ENCODE results near the gene KIR2DL1.

Gene KIR2DL1

GRCh38 chr19:54727562-54727961 lies 42.0 kb upstream of the KIR2DL1 start:
- Histone ChIP-seq H2BK5ac (ENCODE audit: low read depth, low read length, poor library complexity, severe bottlenecking) (no peak overlapping the region), H3K18ac (ENCODE audit: low read depth in 1 of 2, low read length in 2 of 2) (no peak overlapping the region), H3K4me3 (ENCODE audit: insufficient read depth in 1 of 2, low read depth in 1 of 2, low read length in 2 of 2) (no peak overlapping the region), H2BK120ac (ENCODE audit: low read depth, low read length) (no peak overlapping the region), H3K4me1 (ENCODE audit: control insufficient read depth, insufficient read depth, low read depth, low read length) (no peaks in the 10 kb centered on the region), H3K4me2 (ENCODE audit: low read length, poor library complexity, severe bottlenecking) (no peak overlapping the region), H2BK15ac (ENCODE audit: low read depth, poor library complexity, severe bottlenecking) (no peak overlapping the region), H3K9ac (ENCODE audit: low read length) (no peak overlapping the region), H3K14ac (ENCODE audit: low read length in 2 of 2) (no peak overlapping the region), H3K27ac (ENCODE audit: low read length, poor library complexity, severe bottlenecking) (no peak overlapping the region), H3K27me3 (ENCODE audit: control insufficient read depth in 1 of 2, insufficient read depth in 1 of 2, low read length in 2 of 2) (no peaks in the 10 kb centered on the region), H3K23ac (ENCODE audit: low read length in 2 of 2) (no peak overlapping the region), H3K9me3 (ENCODE audit: control insufficient read depth, low read length) (peaks cover 22% of the 10 kb centered on the region), H3K4ac (ENCODE audit: low read depth in 1 of 2, low read length in 2 of 2) (no peak overlapping the region), H3K36me3 (ENCODE audit: control insufficient read depth in 1 of 2, insufficient read depth in 2 of 2, low read depth in 1 of 2, low read length in 2 of 2) (no peaks in the 10 kb centered on the region), H2AK5ac (ENCODE audit: low read length, severe bottlenecking) (no peak overlapping the region), H4K91ac (ENCODE audit: low read length) (no peak overlapping the region), H4K8ac (ENCODE audit: low read length) (no peak overlapping the region), H2AFZ (ENCODE audit: low read depth, low read length) (no peak overlapping the region), H2BK12ac (ENCODE audit: low read length in 2 of 2) (no peak overlapping the region), H3K79me1 (replicated peaks; ENCODE audit: low read length, poor library complexity, severe bottlenecking) (no peaks in the 10 kb centered on the region)
- no peak for DNase-seq
- 65% methylated on average over 10 of the region's 10 CpGs for WGBS

- 61% methylated on average over 3 of the region's 3 CpGs for WGBS
- Histone ChIP-seq H2BK5ac (ENCODE audit: low read depth, low read length, poor library complexity, severe bottlenecking) (no peak overlapping the region), H3K79me1 (replicated peaks; ENCODE audit: low read length, poor library complexity, severe bottlenecking) (no peaks in the 10 kb centered on the region), H2BK120ac (ENCODE audit: low read depth, low read length) (no peak overlapping the region), H3K4ac (ENCODE audit: low read depth in 1 of 2, low read length in 2 of 2) (no peak overlapping the region), H2BK12ac (ENCODE audit: low read length in 2 of 2) (no peak overlapping the region), H3K27me3 (ENCODE audit: control insufficient read depth in 1 of 2, insufficient read depth in 1 of 2, low read length in 2 of 2) (no peaks in the 10 kb centered on the region), H2AK5ac (ENCODE audit: low read length, severe bottlenecking) (no peak overlapping the region), H2BK15ac (ENCODE audit: low read depth, poor library complexity, severe bottlenecking) (no peak overlapping the region), H3K14ac (ENCODE audit: low read length in 2 of 2) (no peak overlapping the region), H3K18ac (ENCODE audit: low read depth in 1 of 2, low read length in 2 of 2) (no peak overlapping the region), H3K9me3 (ENCODE audit: control insufficient read depth, low read length) (peaks cover 22% of the 10 kb centered on the region), H4K91ac (ENCODE audit: low read length) (no peak overlapping the region), H3K23ac (ENCODE audit: low read length in 2 of 2) (no peak overlapping the region), H3K4me1 (ENCODE audit: control insufficient read depth, insufficient read depth, low read depth, low read length) (no peaks in the 10 kb centered on the region), H3K36me3 (ENCODE audit: control insufficient read depth in 1 of 2, insufficient read depth in 2 of 2, low read depth in 1 of 2, low read length in 2 of 2) (no peaks in the 10 kb centered on the region), H4K8ac (ENCODE audit: low read length) (no peak overlapping the region), H3K4me3 (ENCODE audit: insufficient read depth in 1 of 2, low read depth in 1 of 2, low read length in 2 of 2) (no peak overlapping the region), H3K9ac (ENCODE audit: low read length) (no peak overlapping the region), H3K4me2 (ENCODE audit: low read length, poor library complexity, severe bottlenecking) (no peak overlapping the region), H2AFZ (ENCODE audit: low read depth, low read length) (no peak overlapping the region), H3K27ac (ENCODE audit: low read length, poor library complexity, severe bottlenecking) (no peak overlapping the region)
- no peak for DNase-seq
These were observed 41.4 kb upstream of the KIR2DL1 start for GRCh38 chr19:54728167-54728566.

DNA sequence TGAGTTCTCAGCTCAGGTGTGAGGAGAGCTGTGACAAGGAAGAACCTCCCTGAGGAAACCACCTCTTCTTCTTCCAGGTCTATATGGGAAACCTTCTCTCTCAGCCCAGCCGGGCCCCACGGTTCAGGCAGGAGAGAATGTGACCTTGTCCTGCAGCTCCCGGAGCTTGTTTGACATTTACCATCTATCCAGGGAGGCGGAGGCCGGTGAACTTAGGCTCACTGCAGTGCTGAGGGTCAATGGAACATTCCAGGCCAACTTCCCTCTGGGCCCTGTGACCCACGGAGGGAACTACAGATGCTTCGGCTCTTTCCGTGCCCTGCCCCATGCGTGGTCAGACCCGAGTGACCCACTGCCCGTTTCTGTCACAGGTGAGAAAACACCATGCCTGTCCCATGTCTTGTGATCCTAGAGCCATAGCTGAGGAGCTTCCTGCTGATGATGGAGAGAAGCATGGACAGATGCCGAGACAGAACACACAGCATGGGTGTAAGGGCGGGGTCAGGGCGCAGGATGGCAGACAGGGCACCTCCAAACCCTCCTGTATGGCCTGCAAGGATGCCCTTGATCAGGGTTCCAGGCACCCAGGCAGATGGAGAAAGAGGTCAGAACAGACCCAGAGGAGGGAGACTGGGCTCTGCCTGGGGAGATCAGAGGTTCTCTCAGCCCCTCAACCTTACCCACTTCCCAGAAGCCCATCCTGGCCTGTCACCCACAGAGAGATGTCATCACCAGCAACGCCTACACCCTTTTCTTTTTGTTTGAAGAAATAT lies 40.0 kb upstream of the KIR2DL1 start:
- Histone ChIP-seq H2BK15ac (ENCODE audit: low read depth, poor library complexity, severe bottlenecking) (no peak overlapping the region), H2BK5ac (ENCODE audit: low read depth, low read length, poor library complexity, severe bottlenecking) (no peak overlapping the region), H3K4me2 (ENCODE audit: low read length, poor library complexity, severe bottlenecking) (no peak overlapping the region), H2BK12ac (ENCODE audit: low read length in 2 of 2) (no peak overlapping the region), H2BK120ac (ENCODE audit: low read depth, low read length) (no peak overlapping the region), H3K23ac (ENCODE audit: low read length in 2 of 2) (no peak overlapping the region), H3K4me3 (ENCODE audit: insufficient read depth in 1 of 2, low read depth in 1 of 2, low read length in 2 of 2) (no peak overlapping the region), H4K8ac (ENCODE audit: low read length) (no peak overlapping the region), H3K18ac (ENCODE audit: low read depth in 1 of 2, low read length in 2 of 2) (no peak overlapping the region), H3K4me1 (ENCODE audit: control insufficient read depth, insufficient read depth, low read depth, low read length) (no peaks in the 10 kb centered on the region), H3K9me3 (ENCODE audit: control insufficient read depth, low read length) (peaks cover 17% of the 10 kb centered on the region), H3K79me1 (replicated peaks; ENCODE audit: low read length, poor library complexity, severe bottlenecking) (no peaks in the 10 kb centered on the region), H4K91ac (ENCODE audit: low read length) (no peak overlapping the region), H2AFZ (ENCODE audit: low read depth, low read length) (no peak overlapping the region), H3K36me3 (ENCODE audit: control insufficient read depth in 1 of 2, insufficient read depth in 2 of 2, low read depth in 1 of 2, low read length in 2 of 2) (no peaks in the 10 kb centered on the region), H3K14ac (ENCODE audit: low read length in 2 of 2) (no peak overlapping the region), H2AK5ac (ENCODE audit: low read length, severe bottlenecking) (no peak overlapping the region), H3K9ac (ENCODE audit: low read length) (no peak overlapping the region), H3K27me3 (ENCODE audit: control insufficient read depth in 1 of 2, insufficient read depth in 1 of 2, low read length in 2 of 2) (no peaks in the 10 kb centered on the region), H3K27ac (ENCODE audit: low read length, poor library complexity, severe bottlenecking) (no peak overlapping the region), H3K4ac (ENCODE audit: low read depth in 1 of 2, low read length in 2 of 2) (no peak overlapping the region)
- no peak for DNase-seq
- WGBS = 70% methylated on average over 13 of the region's 15 CpGs

DNA sequence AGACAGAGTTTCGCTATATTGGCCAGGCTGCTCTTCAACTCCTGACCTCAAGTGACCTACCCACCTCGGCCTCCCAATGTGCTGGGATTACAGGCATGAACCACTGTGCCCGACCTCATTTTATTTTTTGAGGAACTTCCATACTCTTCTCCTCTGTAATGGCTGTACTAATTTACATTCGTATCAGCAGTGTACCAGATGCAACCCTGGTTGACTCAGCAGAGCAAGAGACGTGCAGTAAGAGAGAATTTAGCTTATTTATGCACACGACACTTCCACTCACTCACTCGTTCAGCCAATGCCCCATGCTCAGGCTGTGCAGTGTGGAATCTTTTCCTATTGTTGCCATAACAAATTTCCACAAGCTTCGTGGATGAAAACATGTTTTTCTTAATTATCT lies 38.4 kb upstream of the KIR2DL1 start:
- Histone ChIP-seq H2BK12ac (ENCODE audit: low read length in 2 of 2) (no peak overlapping the region), H3K27ac (ENCODE audit: low read length, poor library complexity, severe bottlenecking) (no peak overlapping the region), H2AK5ac (ENCODE audit: low read length, severe bottlenecking) (no peak overlapping the region), H3K18ac (ENCODE audit: low read depth in 1 of 2, low read length in 2 of 2) (no peak overlapping the region), H3K27me3 (ENCODE audit: control insufficient read depth in 1 of 2, insufficient read depth in 1 of 2, low read length in 2 of 2) (no peaks in the 10 kb centered on the region), H4K8ac (ENCODE audit: low read length) (no peak overlapping the region), H3K36me3 (ENCODE audit: control insufficient read depth in 1 of 2, insufficient read depth in 2 of 2, low read depth in 1 of 2, low read length in 2 of 2) (no peaks in the 10 kb centered on the region), H3K4ac (ENCODE audit: low read depth in 1 of 2, low read length in 2 of 2) (no peak overlapping the region), H3K9me3 (ENCODE audit: control insufficient read depth, low read length) (peaks cover 13% of the 10 kb centered on the region), H3K23ac (ENCODE audit: low read length in 2 of 2) (no peak overlapping the region), H4K91ac (ENCODE audit: low read length) (no peak overlapping the region), H3K4me2 (ENCODE audit: low read length, poor library complexity, severe bottlenecking) (no peak overlapping the region), H3K79me1 (replicated peaks; ENCODE audit: low read length, poor library complexity, severe bottlenecking) (no peaks in the 10 kb centered on the region), H3K4me3 (ENCODE audit: insufficient read depth in 1 of 2, low read depth in 1 of 2, low read length in 2 of 2) (no peak overlapping the region), H3K4me1 (ENCODE audit: control insufficient read depth, insufficient read depth, low read depth, low read length) (no peaks in the 10 kb centered on the region), H2BK15ac (ENCODE audit: low read depth, poor library complexity, severe bottlenecking) (no peak overlapping the region), H3K14ac (ENCODE audit: low read length in 2 of 2) (no peak overlapping the region), H3K9ac (ENCODE audit: low read length) (no peak overlapping the region), H2AFZ (ENCODE audit: low read depth, low read length) (no peak overlapping the region), H2BK5ac (ENCODE audit: low read depth, low read length, poor library complexity, severe bottlenecking) (no peak overlapping the region), H2BK120ac (ENCODE audit: low read depth, low read length) (no peak overlapping the region)
- WGBS = 32% methylated on average over 7 of the region's 8 CpGs
- no peak for DNase-seq
